AG20443 (cell line): Measurements from ENCODE around the gene BRSK2.

Source experiments
- DNase-seq: peaks from one replicate; pipeline ENCODE4 v3.0.0; 2012; ENCODE audit warnings: low spot score, mixed read lengths

BRSK2 gene

GRCh38 chr11:1469287-1469910, 79.7 kb downstream of the BRSK2 start:
- no peak for DNase-seq

- no peak for DNase-seq
These were observed 80.4 kb downstream of the BRSK2 start for GRCh38 chr11:1469911-1470680.

GRCh38 chr11:1470681-1471611, 81.2 kb downstream of the BRSK2 start:
- DNase-seq, result no peak

- DNase-seq, result no peak
These were observed 82.0 kb downstream of the BRSK2 start for GRCh38 chr11:1471736-1472135.

- DNase-seq, result no peak
These were observed 82.7 kb downstream of the BRSK2 start for GRCh38 chr11:1472180-1473005.

- DNase-seq, result no peak
These were observed 83.4 kb downstream of the BRSK2 start for GRCh38 chr11:1473011-1473628.

- DNase-seq, result no peak
These were observed 84.1 kb downstream of the BRSK2 start for GRCh38 chr11:1473786-1474185.

- no peak for DNase-seq
These were observed 86.1 kb downstream of the BRSK2 start for GRCh38 chr11:1475841-1476240.

GRCh38 chr11:1476940-1477736, 87.4 kb downstream of the BRSK2 start:
- no peak for DNase-seq

GRCh38 chr11:1478011-1478410, 88.3 kb downstream of the BRSK2 start:
- DNase-seq, result no peak

- DNase-seq, result no peak
These were observed 88.8 kb downstream of the BRSK2 start for GRCh38 chr11:1478544-1478943.

- DNase-seq, result no peak
These were observed 89.4 kb downstream of the BRSK2 start for GRCh38 chr11:1479006-1479677.

- no peak for DNase-seq
These were observed 90.0 kb downstream of the BRSK2 start for GRCh38 chr11:1479678-1480118.

GRCh38 chr11:1480191-1480554, 90.4 kb downstream of the BRSK2 start:
- DNase-seq, result no peak

- no peak for DNase-seq
These were observed 91.1 kb downstream of the BRSK2 start for GRCh38 chr11:1480555-1481482.

- DNase-seq, result no peak
These were observed 91.7 kb downstream of the BRSK2 start for GRCh38 chr11:1481483-1481825.

- DNase-seq, result no peak
These were observed 92.2 kb downstream of the BRSK2 start for GRCh38 chr11:1481861-1482441.
